ENCODE results near the gene SH3RF2.
"Not testable (repeated sequence)": the region's sequence is repeated elsewhere in the genome, so short reads cannot be mapped to it uniquely, and the experiment has no call there.

The SH3RF2 gene

DNA sequence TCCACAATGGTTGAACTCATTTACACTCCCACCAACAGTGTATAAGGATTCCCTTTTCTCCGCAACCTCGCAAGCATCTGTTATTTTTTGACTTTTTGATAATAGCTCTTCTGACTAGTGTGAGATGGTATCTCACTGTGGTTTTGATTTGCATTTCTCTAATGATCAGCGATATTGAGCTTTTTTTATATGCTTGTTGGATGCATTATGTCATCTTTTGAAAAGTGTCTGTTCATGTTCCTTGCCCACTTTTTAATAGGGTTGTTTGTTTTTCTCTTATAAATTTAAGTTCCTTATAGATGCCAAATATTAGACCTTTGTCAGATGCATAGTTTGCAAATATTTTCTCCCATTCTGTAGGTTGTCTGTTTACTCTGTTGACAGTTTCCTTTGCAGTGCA is 17.8 kb downstream of the SH3RF2 start:
- not testable (repeated sequence) for DNase-seq

DNA sequence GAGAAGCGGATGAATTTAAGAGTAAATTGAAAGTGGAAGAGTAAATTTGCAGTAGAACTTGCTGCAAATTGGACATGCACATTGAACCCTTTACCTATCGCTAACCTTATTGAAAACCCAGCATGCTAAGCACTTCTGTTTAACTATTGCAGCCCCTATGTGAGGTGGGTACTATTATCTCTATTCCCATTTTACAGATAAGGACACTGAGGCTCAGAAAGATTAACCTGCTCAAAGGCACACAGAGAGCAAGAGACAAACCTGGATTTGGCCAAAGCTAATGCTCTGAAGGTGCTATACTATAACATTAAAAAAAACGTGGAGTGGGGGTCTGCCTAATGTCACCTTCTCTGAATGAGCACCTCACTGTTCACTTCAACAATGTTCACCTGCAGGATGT is 21.0 kb downstream of the SH3RF2 start:
- no peak for DNase-seq

DNA sequence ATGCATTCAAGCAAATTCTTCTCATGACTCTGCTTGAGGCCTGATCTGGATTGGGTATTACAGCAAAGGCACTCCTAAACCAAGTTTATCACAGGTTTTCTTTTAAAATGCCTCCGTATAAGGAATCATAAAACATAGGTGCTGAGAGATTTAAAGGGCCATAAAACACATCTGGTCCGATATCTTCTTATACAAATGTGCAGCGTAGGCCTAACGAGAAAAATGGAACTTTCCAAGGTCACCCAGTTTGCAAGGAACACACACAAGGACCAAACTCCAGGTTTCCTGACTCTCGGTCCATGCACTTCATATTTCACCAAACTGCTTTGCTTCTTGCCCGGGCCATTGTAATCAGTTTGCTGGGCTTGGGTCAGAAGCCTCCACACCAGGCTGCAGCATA is 22.1 kb downstream of the SH3RF2 start:
- DNase-seq, result no peak

DNA sequence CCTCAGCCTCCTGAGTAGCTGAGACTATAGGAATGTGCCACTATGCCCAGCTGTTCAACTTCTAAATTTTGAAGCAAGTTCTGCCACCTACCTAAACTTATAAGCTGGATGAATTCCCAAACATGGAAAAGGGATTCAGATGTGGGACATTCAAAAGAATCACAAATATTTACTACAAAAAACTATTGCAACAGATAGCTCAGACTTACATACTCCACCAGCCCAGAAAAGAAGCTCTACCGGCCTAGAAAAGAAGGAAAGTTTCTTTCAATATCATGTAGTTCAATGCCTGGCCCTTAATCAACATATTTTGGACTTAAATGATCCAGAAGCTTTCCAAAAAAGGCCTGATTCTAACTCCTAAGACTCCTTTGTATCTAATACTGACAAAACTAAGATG is 23.8 kb downstream of the SH3RF2 start:
- DNase-seq, result no peak

DNA sequence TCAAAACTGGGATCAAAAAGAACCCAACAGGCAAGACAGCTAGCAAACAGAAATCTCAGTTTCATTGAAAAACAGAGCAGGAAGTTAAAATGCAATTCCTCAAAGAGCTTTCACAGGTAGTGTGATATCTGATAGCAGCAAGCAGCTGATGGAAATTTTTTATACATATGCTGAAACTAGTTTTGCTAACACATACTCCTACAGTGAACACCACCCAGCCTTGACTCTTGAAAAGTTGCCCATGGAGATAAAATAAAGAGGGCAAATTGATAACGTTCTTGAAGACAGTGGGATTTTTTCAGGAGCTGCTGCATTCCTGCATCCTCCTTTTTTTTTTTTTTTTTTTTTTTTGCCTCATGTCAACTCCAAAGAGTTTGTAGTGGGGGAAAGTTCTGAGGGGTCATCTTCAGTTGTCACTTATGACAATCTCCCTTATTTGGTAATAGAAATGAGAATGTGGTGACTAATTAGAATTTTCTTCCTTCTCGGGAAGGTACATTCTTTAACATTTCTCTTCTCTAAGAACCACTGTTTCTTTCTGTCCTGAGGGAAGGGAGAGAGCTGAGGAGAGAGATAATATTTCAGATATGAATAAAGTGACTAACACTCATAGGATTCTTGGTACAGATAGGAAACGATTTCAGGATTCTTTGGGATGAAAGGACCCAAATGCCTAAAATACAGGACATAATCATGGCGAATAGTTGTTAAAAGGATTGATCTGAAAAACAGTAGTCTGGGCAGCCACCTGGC is 24.6 kb downstream of the SH3RF2 start:
- DNase-seq, result no peak

DNA sequence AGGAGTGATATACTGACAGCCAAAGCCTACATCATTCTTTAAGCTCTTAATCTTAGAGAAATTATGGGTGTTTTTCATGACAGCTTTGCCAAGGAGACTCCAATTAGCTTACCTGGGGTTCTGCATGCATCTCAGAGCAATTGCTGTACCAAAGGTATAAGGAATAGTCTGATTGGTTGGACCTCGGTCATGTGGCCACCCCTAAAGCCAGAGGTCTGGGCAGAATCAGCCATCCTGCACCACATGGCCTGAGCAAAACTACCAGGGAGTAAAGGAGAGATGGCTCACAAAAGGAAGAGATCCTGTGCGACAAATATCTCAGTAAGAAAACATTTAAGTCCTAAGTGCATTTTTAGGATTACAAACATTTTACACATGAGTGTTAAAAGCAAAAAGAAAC is 25.6 kb downstream of the SH3RF2 start:
- no peak for DNase-seq

DNA sequence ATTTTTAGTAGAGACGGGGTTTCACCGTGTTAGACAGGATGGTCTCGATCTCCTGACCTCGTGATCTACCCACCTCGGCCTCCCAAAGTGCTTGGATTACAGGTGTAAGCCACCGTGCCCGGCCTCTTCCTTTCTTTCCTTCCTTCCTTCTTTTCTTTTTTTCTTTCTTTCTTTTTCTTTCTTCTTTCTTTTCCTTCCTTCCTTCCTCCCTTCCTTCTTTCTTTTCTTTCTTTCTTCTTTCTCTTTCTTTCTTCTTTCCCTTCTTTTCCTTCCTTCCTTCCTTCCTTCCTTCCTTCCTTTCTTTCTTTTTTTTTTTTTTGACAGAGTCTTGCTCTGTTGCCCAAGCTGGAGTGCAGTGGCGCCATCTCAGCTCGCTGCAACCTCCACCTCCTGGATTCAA is 27.6 kb downstream of the SH3RF2 start:
- not testable (repeated sequence) for DNase-seq

DNA sequence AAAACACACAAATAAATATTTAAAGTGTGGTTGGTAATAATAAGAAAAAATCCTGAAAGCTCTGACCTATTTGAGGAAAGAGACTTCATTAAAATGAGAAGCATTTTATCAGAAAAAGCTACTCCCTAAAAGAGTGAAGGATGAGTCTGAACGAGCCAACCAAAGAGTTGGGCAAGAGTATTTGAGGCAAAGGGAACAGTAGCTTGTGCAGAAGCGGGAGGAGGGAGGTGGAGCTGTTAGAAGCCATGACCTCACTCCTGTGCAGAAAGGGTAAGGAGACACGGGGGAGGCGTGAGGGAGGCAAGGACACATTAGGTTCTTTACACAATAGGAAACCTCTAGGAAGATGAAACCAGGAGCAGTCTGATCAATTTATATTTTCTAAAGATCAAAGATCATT is 29.4 kb downstream of the SH3RF2 start:
- DNase-seq, result no peak

DNA sequence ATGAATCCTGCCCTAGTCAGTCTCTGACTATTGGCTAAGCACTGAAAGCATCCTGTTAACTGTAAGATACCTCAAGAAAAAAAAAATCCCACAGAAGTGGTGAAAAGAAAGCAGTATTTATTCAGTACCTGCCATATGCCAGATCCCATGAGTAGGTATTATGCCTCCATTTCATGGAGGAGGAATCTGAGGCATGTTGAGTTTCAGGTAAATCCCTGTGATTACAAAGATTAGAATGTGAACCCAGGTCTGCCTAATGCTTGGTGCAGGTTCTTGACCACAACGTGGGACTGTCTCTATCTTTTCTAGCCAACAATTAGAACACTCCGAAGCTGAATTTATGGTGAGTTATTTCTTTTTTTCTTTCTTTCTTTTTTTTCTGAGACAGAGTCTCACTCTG is 30.9 kb downstream of the SH3RF2 start:
- DNase-seq, result no peak

DNA sequence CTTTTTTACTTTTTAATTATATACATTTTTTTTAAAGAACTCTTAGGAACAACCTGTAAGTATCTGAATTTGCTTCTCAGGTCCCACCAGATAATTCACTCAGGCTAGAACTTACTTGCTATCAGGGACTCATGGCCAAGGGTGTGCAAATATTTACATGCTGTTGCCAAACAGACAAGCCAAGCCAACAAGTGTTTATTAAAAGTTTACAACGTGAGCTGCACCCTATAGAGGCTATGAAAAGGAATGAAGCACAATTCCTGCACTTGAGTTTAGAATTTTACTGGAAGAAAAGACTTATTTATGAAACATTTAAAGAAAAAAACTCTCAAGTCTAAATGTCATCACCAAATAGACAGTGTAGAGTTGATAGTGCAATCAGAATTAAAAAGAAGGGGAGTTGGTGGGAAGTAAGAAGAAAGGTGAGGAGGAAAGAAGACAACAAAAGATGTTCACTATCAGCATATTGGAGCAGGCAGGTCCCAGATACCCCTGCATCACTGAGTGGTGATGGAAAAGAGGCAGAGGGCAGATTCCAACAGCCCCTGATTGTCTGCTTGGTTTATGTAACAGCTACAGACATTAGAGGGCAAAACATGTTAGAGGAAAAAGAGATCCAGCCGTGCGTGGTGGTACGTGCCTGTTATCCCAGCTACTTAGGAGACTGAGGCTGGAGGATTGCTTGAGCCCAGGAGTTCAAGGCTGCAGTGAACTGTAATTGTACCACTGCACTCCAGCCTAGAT is 32.8 kb downstream of the SH3RF2 start:
- no peak for DNase-seq

DNA sequence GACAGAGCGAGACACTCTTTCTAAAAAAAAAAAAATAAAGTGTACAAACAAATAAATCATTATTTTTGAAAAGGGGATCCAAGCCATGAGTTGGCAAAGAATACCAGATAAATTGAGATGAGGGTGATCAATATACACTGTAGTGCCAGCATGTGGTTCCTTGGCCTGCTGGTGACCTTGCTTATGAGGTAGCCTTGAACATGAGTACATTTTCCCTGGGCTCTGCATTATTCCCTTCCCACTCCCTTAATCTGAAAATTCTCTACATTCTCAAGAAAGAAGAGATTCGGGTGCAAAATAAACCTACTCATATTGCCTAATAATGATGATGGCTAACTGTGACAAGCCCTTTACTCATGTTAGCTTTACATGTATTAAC is 33.3 kb downstream of the SH3RF2 start:
- DNase-seq, result no peak

DNA sequence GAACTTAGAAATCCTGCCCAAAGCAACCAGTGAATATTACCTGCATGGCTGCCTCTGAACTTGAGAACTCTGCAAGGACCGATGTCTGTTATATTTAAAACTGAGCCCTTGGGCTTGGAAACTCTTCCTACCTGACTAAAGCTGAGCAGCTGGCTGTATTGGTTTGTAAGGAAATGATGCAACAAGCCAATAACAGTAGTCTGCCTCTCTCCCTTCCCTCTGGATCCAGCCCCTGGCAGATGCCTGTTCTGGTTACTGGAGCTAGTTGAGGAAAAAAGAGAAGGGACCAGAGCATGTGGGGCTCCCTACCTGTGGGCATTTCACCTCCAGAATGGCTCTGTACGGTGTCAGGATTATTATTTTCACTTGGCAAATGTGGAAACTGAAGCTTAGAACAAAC is 34.7 kb downstream of the SH3RF2 start:
- DNase-seq, result no peak

DNA sequence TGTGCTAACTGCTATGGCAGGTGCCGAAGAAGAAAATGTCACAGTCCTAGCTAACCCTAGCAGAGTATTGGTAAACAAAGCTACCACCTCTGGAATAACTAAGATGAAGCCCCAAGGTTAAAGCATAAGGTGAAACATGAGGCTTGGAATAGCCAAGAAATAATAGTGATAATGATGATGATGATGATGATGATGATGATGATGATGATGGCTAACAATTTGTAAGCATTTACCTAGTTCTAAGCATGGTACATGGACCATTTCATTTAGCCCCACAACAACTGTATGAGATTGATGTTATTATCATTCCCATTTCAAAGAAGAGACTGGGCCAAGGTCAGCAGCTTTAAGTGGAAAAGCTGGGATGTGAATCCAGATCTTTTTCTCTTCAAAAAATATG is 35.3 kb downstream of the SH3RF2 start:
- DNase-seq, result no peak

DNA sequence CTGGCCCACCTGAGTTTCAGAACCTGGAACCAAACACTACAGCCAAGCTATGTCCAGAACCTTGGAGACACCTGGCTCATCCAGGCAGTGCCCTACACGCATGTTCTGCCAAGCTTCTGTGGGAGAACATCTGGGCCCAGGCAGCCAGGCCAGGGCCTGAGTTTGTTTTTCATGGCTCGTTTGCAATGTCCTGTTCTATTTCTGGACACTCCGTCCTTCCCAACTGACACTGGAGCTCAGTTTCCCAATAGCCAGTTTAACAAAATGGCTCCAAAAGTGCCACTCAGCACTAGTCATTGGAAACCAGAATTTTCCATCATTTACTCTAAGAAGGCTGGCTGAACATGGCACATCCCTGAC is 38.6 kb downstream of the SH3RF2 start:
- no peak for DNase-seq

DNA sequence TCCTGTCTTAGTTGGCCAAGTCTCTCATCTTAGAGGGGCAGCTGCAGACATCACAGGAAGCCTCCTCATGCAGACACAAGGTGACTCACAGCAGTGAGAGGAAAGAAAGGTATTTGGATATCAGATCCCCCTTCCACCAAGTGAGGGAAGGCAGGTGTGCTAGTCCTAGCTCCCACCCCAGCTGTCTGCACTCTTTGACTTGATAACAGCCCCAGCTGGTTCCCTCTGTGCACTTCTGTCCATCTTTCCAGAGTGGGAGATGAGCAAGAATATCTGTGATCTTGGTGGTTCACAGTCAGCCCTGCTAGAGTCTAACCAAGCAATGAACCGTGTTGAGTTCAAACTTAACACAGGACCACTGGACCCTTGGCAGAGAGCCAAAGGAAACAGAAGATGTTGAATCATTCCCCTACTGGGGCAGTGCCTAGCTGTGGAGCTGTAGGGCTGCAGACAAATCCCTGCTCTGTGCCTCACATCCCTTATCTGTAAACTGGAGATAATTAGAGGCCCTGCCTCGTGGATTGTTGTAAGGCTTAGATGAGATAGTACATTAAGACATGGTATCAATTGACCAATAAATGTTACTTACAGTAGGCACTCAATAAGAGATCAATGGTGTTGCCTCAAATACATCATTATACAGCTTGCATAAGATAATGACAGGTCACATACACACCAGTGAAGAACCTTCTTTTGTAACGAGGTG is 39.1 kb downstream of the SH3RF2 start:
- DNase-seq, result no peak

DNA sequence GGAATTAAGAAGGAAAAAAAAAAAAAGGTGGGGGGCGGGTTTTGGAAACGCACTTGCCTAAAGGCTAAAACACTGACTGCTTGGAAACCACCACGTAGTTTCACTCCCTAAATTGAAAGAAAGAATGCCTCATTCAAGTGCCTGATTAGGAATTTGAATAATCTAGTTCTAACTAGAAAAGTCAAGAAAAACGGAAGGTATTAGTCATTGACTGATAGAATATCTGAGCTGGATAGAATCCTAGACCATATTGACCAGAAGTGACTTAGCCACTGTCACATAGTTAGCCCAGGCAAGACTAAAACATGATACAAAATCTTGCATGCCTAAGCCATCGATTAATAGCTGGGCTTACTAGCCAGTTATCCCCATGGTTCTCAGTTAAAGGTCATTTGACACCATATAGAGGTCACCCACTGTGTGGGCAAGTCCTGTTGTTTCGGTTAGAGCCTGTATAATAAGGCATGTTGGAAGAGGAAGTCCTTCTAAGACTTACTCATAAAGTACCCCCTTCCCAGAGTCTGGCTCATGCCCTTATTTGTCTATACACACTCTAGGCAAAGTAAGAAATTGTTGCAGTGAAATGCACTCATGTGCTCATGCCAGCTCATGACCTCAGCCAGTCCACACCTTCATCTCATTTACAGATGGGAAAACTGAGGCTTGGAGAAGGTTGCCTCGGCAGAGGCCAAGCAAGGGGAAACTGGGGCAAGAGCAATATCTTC is 40.2 kb downstream of the SH3RF2 start:
- DNase-seq, result no peak

DNA sequence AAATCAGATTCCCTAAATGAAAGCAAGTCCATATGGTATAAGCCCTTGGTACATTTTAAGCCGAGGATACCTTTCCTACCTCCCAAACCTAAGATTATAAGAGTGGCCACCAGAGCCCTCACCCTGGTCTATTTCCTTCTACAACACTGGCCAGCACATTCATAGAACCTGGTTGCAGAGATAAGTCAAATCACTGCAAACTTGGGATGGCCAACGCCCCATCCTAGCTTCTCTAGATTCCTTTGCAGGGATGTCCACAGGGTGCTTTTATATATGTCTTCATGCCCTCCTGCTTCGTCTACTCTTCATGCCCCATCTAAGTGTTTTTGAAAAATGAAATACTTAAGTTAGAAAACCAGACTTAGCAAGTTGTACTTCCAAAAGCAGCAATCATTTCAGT is 41.8 kb downstream of the SH3RF2 start:
- no peak for DNase-seq

DNA sequence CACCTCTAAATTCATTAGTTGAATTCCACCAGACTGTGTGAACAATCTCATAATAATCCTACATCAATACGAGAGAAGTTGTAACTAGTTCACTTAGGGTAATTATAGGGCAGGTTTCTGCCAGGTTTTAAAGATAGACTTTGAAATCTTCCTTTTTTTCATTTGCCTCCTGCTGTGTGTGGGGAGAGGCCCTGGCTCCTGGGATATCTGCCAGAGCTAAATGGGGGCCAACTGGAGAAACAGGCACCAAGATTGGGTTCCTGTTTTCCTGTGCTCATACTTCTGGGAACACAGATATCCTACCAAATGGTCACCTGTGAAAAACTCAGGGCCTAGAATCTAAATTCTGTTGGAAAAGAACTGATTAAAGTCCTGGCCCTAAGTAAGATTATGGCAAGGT is 42.3 kb downstream of the SH3RF2 start:
- DNase-seq, result no peak

DNA sequence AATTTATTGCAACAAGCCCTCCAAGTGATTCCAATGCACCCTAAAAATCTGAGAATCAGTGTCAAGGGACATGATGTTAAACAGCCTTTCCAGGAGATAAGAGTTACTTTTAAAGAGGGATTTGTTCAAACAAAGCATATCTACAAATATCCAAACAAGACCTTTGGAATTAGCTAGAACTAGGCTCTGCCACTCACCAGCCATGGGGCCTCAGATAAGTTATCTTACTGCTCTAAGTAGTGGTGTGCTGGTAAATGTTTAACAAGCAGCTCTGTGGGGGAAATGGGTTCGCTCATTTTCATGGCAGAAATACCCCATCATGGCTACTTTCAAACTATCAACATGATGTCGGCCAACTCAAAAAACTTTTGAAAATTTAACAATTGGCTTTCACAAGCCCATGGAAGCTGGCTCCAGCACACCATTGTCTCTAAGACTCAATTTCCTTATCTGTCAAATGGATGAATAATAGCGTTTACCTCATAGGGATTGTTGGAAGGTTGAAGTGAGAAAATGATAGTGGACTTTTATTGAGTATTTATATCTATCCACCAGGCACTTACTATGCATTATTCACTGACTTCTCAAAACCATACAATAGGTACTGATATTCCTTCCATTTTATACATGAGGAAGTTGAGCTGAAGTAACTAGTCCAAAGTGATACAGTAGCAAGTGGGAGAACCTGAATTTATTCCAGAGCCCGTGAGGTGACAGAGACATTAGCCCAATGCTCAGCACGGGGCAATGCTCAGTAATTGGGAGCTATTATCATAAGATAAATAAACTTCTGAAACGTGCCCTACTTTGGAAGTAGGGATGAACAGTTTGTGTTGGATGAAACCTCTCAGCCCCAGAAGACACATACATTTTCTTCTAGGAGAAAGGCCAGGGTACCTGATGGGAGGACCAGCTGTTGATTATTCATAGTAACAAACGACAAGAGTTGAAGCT is 43.2 kb downstream of the SH3RF2 start:
- DNase-seq, result no peak

DNA sequence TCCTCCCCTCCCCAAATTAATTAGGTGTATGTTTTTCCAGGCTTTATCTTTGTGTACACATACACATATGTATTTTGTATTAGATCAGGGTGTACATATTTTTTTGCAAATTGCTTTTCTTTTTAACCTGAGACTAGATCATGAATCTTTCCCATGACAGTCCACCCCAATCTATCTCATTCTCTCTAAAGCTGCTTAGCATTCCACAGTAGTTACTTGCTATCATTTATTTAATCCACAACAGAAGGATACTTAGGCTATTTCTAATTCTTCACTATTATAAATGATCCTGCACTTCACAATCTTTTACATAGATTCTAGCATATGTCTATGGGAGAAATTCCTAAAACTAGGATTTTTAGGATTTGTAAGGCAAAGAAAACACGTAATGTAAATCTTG is 43.9 kb downstream of the SH3RF2 start:
- no peak for DNase-seq

DNA sequence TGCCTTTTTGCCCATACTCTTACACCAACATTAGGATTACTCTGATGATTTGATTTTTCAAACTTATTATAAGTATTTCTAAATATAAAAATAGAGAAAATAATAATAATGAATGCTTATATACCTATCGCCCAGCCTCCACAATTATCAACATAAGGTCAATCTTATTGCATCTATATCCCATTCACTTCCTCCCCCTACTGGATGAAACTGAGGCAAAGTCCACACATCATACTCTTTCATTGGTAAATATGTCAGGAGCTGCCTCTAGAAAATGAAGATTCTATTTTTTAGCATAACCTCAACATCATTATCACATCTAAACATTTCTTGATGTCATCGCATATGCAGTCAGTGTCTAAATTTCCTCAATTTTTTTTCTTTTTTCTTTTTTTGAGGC is 44.3 kb downstream of the SH3RF2 start:
- no peak for DNase-seq
